HepG2 (cell line): ENCODE results near the gene TSPAN17. TPM values are rescaled to one million over a fixed set of nuclear protein-coding genes. Genes with fewer than 3 reads are reported as not detected.

Source experiments
- ARID2 ChIP-seq: sonication (generic); formaldehyde crosslinking; IDR thresholded peaks from 2 replicates; pipeline ENCODE4 v1.8.1; 2022; ENCODE audit warnings: mild to moderate bottlenecking, missing genetic modification reagents, borderline replicate concordance
- HOXA9 ChIP-seq: sonication (generic); formaldehyde crosslinking; IDR thresholded peaks from 2 replicates; pipeline ENCODE4 v1.8.1; 2022; ENCODE audit warnings: missing genetic modification reagents, mild to moderate bottlenecking, moderate library complexity, borderline replicate concordance
- IKZF5 ChIP-seq: IDR thresholded peaks from 2 replicates; pipeline ENCODE4 v1.6.1; 2018; ENCODE audit warnings: missing genetic modification reagents, mild to moderate bottlenecking, missing compliant biosample characterization
- KLF13 ChIP-seq: sonication (generic); formaldehyde crosslinking; IDR thresholded peaks from 2 replicates; pipeline ENCODE4 v1.4.0; 2020; ENCODE audit warnings: mild to moderate bottlenecking, missing genetic modification reagents
- SIX1 ChIP-seq: sonication (generic); formaldehyde crosslinking; IDR thresholded peaks from 2 replicates; pipeline ENCODE4 v1.4.0; 2020; ENCODE audit warnings: missing genetic modification reagents, borderline replicate concordance
- SOX13 ChIP-seq, 3 experiments: fragments of 450-650 bp in 1 of 3; sonication (generic) in 1 of 3; formaldehyde crosslinking in 1 of 3; IDR thresholded peaks in 2 of 3; conservative IDR thresholded peaks in 1 of 3; 2 replicates each; pipeline versions ENCODE4 v1.5.0 to v1.6.1; 2016 to 2020; ENCODE audit warnings: antibody characterized with exemption in 1 of 3, mild to moderate bottlenecking in 1 of 3, missing compliant biosample characterization in 1 of 3, missing genetic modification reagents in 1 of 3, moderate library complexity in 1 of 3
- SRSF1 ChIP-seq: fragments of 200-400 bp; formaldehyde crosslinking; optimal IDR thresholded peaks from 2 replicates; pipeline ENCODE3; 2017; ENCODE audit warnings: mild to moderate bottlenecking, low read depth, low read length, moderate library complexity
- YY1 ChIP-seq: IDR thresholded peaks from 2 replicates; pipeline ENCODE4 v1.6.1; 2011; ENCODE audit warnings: low read length, low read depth, moderate library complexity, mild to moderate bottlenecking; ENCODE audit not compliant: insufficient read depth, insufficient replicate concordance
- ZBTB21 ChIP-seq: sonication (generic); formaldehyde crosslinking; IDR thresholded peaks from 2 replicates; pipeline ENCODE4 v1.4.0; 2020; ENCODE audit warnings: missing genetic modification reagents
- ZBTB8A ChIP-seq: sonication (generic); formaldehyde crosslinking; IDR thresholded peaks from 2 replicates; pipeline ENCODE4 v1.4.0; 2020; ENCODE audit warnings: mild to moderate bottlenecking, low read depth, missing genetic modification reagents, borderline replicate concordance
- ZNF138 ChIP-seq: sonication (generic); formaldehyde crosslinking; IDR thresholded peaks from 2 replicates; pipeline ENCODE4 v1.5.0; 2020; ENCODE audit warnings: mild to moderate bottlenecking, low read depth, missing genetic modification reagents
- ZNF253 ChIP-seq: sonication (generic); formaldehyde crosslinking; IDR thresholded peaks from 2 replicates; pipeline ENCODE4 v1.8.0; 2022; ENCODE audit warnings: mild to moderate bottlenecking, missing genetic modification reagents, borderline replicate concordance
- ZNF33A ChIP-seq: sonication (generic); formaldehyde crosslinking; IDR thresholded peaks from 2 replicates; pipeline ENCODE4 v1.5.1; 2020; ENCODE audit warnings: missing genetic modification reagents, mild to moderate bottlenecking, moderate library complexity, borderline replicate concordance
- ZNF547 ChIP-seq: sonication (generic); formaldehyde crosslinking; IDR thresholded peaks from 2 replicates; pipeline ENCODE4 v1.5.1; 2020; ENCODE audit warnings: mild to moderate bottlenecking, missing genetic modification reagents
- ZNF678 ChIP-seq: sonication (generic); formaldehyde crosslinking; IDR thresholded peaks from 2 replicates; pipeline ENCODE4 v1.4.0; 2020; ENCODE audit warnings: mild to moderate bottlenecking, missing genetic modification reagents
- ZNF746 ChIP-seq: sonication (generic); formaldehyde crosslinking; IDR thresholded peaks from 2 replicates; pipeline ENCODE4 v1.8.0; 2022; ENCODE audit warnings: mild to moderate bottlenecking, missing genetic modification reagents
- ZSCAN9 ChIP-seq: IDR thresholded peaks from 2 replicates; pipeline ENCODE4 v1.6.1; 2016; ENCODE audit warnings: borderline replicate concordance
- polyA plus RNA-seq, 8 experiments: library from polyadenylated mRNA; depleted of rRNA in 3 of 8; stranded (reverse) in 7 of 8; unstranded in 1 of 8; fragments of >200 nt; fragmentation: Illumina TruSeq in 4 of 8; extraction: Trizol in 4 of 8; gene quantifications; 2 replicates each; pipeline versions ENCODE4 v1.2.1 to v1.2.3, GENCODE V29; 2011 to 2016; ENCODE audit warnings: low read depth in 4 of 8, missing spikeins in 1 of 8, mixed read lengths in 1 of 8; ENCODE audit not compliant: insufficient read depth in 1 of 8
- total RNA-seq, 5 experiments: library from RNA; depleted of rRNA; stranded (reverse); fragments of >200 nt; fragmentation: Illumina TruSeq; extraction: Trizol; gene quantifications; 2 replicates each; pipeline ENCODE4 v1.2.3, GENCODE V29; 2016; ENCODE audit warnings: low read depth in 1 of 5
- TF ChIP-seq, protein P1 (sequence below), 2 experiments: fragments of 450-650 bp in 1 of 2; sonication (generic) in 1 of 2; formaldehyde crosslinking; IDR thresholded peaks; 2 replicates each; pipeline versions ENCODE4 v1.5.0 to v1.8.0; 2020 to 2022; ENCODE audit warnings: mild to moderate bottlenecking in 1 of 2, missing genetic modification reagents in 1 of 2
- TF ChIP-seq, protein P2 (sequence below): sonication (generic); formaldehyde crosslinking; IDR thresholded peaks from 2 replicates; pipeline ENCODE4 v1.4.0; 2020; ENCODE audit warnings: missing genetic modification reagents, borderline replicate concordance
- TF ChIP-seq, protein P3 (sequence below): sonication (generic); formaldehyde crosslinking; IDR thresholded peaks from 2 replicates; pipeline ENCODE4 v1.4.0; 2020; ENCODE audit warnings: missing genetic modification reagents

Gene TSPAN17
- total and polyA plus RNA-seq, 2 of the 13 experiments (the other 11 are each of a cell fraction or from before 2014, with no cell fraction given): 11.5 to 15.0 TPM

DNA sequence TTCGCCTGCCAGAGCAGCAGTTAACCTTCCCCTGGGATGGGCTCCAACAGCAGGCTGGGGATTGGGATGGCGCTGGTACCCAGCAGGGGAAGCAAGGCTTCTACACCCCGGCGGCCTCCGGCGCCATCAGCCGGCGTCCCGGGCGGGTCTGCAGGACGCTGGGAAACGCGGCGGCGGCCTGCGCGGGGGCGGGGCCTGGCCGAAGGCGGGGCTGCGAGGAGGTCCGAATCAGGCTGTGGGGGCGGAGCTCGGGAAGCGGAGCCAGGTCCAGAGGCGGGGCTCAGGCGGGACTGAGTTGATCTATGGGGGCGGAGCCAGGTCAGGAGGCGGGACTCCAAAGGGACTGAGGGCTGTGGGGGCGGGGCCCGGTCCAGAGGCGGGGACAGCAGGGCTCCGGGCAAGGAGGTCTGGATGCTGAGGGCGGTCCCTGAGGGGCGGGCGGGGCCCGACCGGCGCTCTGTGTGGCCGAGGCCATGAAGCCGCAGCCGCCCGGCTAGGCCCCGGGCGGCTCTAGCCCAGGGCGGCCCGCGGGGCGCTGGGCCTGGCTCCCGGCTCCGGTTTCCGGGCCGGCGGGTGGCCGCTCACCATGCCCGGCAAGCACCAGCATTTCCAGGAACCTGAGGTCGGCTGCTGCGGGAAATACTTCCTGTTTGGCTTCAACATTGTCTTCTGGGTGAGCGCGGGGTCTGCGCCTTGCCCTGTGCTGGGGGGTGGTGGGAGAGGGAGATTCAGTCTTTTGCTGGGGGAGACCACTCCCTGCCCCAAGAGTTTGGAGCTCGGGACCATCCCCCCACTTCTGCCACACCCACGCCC, at the start of gene TSPAN17 (continued):
- TF ChIP-seq, protein P1, sequence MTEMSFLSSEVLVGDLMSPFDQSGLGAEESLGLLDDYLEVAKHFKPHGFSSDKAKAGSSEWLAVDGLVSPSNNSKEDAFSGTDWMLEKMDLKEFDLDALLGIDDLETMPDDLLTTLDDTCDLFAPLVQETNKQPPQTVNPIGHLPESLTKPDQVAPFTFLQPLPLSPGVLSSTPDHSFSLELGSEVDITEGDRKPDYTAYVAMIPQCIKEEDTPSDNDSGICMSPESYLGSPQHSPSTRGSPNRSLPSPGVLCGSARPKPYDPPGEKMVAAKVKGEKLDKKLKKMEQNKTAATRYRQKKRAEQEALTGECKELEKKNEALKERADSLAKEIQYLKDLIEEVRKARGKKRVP (CRISPR knock-in tag; IDR thresholded peaks at IDR 0.05): no peak
- TF ChIP-seq ARID2 (CRISPR knock-in tag) (no peak), ZNF678 (no peak), IKZF5 (CRISPR knock-in tag) (no peak), SRSF1 (no peak), SIX1 (CRISPR knock-in tag) (no peak), ZNF138 (CRISPR knock-in tag) (no peak), HOXA9 (CRISPR knock-in tag) (no peak), SOX13 (IDR thresholded peaks at IDR 0.05) (no peak), SOX13 (CRISPR knock-in tag; conservative IDR thresholded peaks at IDR 0.05 in 1 of 2, IDR thresholded peaks at IDR 0.05 in 1 of 2) (no peak; a peak in 1 of 4 replicates), ZNF547 (CRISPR knock-in tag) (0 out of 2 replicates have a peak, but pooled peaks have one; percentile 74), YY1 (peak; percentile 84), KLF13 (CRISPR knock-in tag) (no peak), ZSCAN9 (CRISPR knock-in tag) (no peak), ZBTB8A (CRISPR knock-in tag) (no peak), ZNF33A (CRISPR knock-in tag) (no peak), ZBTB21 (CRISPR knock-in tag) (no peak), ZNF253 (CRISPR knock-in tag) (no peak), ZNF746 (CRISPR knock-in tag) (no peak; the same call in 1 of the 2 replicates)
- TF ChIP-seq, protein P2, sequence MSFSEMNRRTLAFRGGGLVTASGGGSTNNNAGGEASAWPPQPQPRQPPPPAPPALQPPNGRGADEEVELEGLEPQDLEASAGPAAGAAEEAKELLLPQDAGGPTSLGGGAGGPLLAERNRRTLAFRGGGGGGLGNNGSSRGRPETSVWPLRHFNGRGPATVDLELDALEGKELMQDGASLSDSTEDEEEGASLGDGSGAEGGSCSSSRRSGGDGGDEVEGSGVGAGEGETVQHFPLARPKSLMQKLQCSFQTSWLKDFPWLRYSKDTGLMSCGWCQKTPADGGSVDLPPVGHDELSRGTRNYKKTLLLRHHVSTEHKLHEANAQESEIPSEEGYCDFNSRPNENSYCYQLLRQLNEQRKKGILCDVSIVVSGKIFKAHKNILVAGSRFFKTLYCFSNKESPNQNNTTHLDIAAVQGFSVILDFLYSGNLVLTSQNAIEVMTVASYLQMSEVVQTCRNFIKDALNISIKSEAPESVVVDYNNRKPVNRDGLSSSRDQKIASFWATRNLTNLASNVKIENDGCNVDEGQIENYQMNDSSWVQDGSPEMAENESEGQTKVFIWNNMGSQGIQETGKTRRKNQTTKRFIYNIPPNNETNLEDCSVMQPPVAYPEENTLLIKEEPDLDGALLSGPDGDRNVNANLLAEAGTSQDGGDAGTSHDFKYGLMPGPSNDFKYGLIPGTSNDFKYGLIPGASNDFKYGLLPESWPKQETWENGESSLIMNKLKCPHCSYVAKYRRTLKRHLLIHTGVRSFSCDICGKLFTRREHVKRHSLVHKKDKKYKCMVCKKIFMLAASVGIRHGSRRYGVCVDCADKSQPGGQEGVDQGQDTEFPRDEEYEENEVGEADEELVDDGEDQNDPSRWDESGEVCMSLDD (CRISPR knock-in tag): no peak
- TF ChIP-seq, protein P3, sequence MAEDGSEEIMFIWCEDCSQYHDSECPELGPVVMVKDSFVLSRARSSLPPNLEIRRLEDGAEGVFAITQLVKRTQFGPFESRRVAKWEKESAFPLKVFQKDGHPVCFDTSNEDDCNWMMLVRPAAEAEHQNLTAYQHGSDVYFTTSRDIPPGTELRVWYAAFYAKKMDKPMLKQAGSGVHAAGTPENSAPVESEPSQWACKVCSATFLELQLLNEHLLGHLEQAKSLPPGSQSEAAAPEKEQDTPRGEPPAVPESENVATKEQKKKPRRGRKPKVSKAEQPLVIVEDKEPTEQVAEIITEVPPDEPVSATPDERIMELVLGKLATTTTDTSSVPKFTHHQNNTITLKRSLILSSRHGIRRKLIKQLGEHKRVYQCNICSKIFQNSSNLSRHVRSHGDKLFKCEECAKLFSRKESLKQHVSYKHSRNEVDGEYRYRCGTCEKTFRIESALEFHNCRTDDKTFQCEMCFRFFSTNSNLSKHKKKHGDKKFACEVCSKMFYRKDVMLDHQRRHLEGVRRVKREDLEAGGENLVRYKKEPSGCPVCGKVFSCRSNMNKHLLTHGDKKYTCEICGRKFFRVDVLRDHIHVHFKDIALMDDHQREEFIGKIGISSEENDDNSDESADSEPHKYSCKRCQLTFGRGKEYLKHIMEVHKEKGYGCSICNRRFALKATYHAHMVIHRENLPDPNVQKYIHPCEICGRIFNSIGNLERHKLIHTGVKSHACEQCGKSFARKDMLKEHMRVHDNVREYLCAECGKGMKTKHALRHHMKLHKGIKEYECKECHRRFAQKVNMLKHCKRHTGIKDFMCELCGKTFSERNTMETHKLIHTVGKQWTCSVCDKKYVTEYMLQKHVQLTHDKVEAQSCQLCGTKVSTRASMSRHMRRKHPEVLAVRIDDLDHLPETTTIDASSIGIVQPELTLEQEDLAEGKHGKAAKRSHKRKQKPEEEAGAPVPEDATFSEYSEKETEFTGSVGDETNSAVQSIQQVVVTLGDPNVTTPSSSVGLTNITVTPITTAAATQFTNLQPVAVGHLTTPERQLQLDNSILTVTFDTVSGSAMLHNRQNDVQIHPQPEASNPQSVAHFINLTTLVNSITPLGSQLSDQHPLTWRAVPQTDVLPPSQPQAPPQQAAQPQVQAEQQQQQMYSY: no peak
